Suppressor macrophage treated with lipopolysaccharide for 1 hour (primary cell): ENCODE data around the gene FOLR3.
"Not testable (repeated sequence)": the region's sequence is repeated elsewhere in the genome, so short reads cannot be mapped to it uniquely, and the experiment has no call there.

Experiments used
- DNase-seq, 3 donors: peaks; one replicate each; pipeline ENCODE4 v3.0.0-alpha.2; 2020 to 2022

Gene FOLR3

GRCh38 chr11:72169046-72169555, 33.6 kb downstream of the FOLR3 start:
- not testable (repeated sequence) for DNase-seq

- DNase-seq = not testable (repeated sequence)
These were observed 34.2 kb downstream of the FOLR3 start for GRCh38 chr11:72169754-72170153.

GRCh38 chr11:72172043-72172442, 36.5 kb downstream of the FOLR3 start:
- peak; percentile 29 to 54 (median 31) for DNase-seq

GRCh38 chr11:72173291-72173690, 37.8 kb downstream of the FOLR3 start:
- DNase-seq = no peak

- no peak for DNase-seq
These were observed 39.0 kb downstream of the FOLR3 start for GRCh38 chr11:72174302-72175070.

GRCh38 chr11:72177656-72178055, 42.1 kb downstream of the FOLR3 start:
- DNase-seq = no peak

GRCh38 chr11:72179049-72179803, 43.7 kb downstream of the FOLR3 start:
- DNase-seq = no peak

GRCh38 chr11:72179804-72180396, 44.4 kb downstream of the FOLR3 start:
- DNase-seq = no peak

- not testable (repeated sequence) for DNase-seq
These were observed 45.5 kb downstream of the FOLR3 start for GRCh38 chr11:72180892-72181552.

- not testable (repeated sequence) for DNase-seq
These were observed 46.0 kb downstream of the FOLR3 start for GRCh38 chr11:72181553-72181958.

GRCh38 chr11:72188267-72188666, 52.7 kb downstream of the FOLR3 start:
- DNase-seq = no peak
